GM23338 (cell line): ENCODE data around the gene ST6GALNAC3. TPM values are rescaled to one million over a fixed set of nuclear protein-coding genes. Genes with fewer than 3 reads are reported as not detected.

Experiments used
- ATAC-seq: fragments of 200-7000 bp; cut with Tn5 transposase; 3 replicates; pipeline ENCODE4 v1.9.1; 2020
- DNase-seq: peaks from one replicate; pipeline ENCODE4 v3.0.0-alpha.2; 2015; ENCODE audit warnings: low spot score
- H2AFZ ChIP-seq: fragments of 200-600 bp; sonication (generic); 2 replicates; pipeline ENCODE4 v1.8.0; 2016; ENCODE audit warnings: antibody characterized with exemption, mild to moderate bottlenecking, moderate library complexity
- H3F3A ChIP-seq: fragments of 200-600 bp; sonication (generic); replicated peaks from 2 replicates; pipeline ENCODE4 v1.8.0; 2017; ENCODE audit warnings: antibody characterized with exemption, mixed run types, low read depth
- H3K27ac ChIP-seq: fragments of 200-600 bp; sonication (generic); 2 replicates; pipeline ENCODE4 v1.6.1; 2016; ENCODE audit warnings: low read depth
- H3K27me3 ChIP-seq: fragments of 200-600 bp; sonication (generic); 2 replicates; pipeline ENCODE4 v1.8.0; 2016; ENCODE audit warnings: mild to moderate bottlenecking, mixed run types, moderate library complexity; ENCODE audit not compliant: insufficient read depth
- H3K36me3 ChIP-seq: fragments of 200-600 bp; sonication (generic); 2 replicates; pipeline ENCODE4 v1.8.0; 2016; ENCODE audit warnings: mild to moderate bottlenecking; ENCODE audit not compliant: insufficient read depth
- H3K4me1 ChIP-seq: fragments of 200-600 bp; sonication (generic); 2 replicates; pipeline ENCODE4 v1.8.0; 2016; ENCODE audit warnings: mild to moderate bottlenecking, moderate library complexity; ENCODE audit not compliant: insufficient read depth
- H3K4me2 ChIP-seq: fragments of 200-600 bp; sonication (generic); 2 replicates; pipeline ENCODE4 v1.7.1; 2017; ENCODE audit warnings: mixed run types
- H3K4me3 ChIP-seq: fragments of 200-600 bp; sonication (generic); 2 replicates; pipeline ENCODE4 v1.6.1; 2016; ENCODE audit warnings: mixed run types
- H3K79me2 ChIP-seq: fragments of 200-600 bp; sonication (generic); replicated peaks from 2 replicates; pipeline ENCODE4 v1.8.0; 2017; ENCODE audit warnings: mild to moderate bottlenecking; ENCODE audit not compliant: insufficient read depth
- H3K9me2 ChIP-seq: fragments of 200-600 bp; sonication (generic); 2 replicates; pipeline ENCODE4 v1.8.0; 2017; ENCODE audit not compliant: insufficient read depth
- H4K20me1 ChIP-seq: fragments of 200-600 bp; sonication (generic); replicated peaks from 2 replicates; pipeline ENCODE4 v1.8.0; 2017; ENCODE audit warnings: mild to moderate bottlenecking; ENCODE audit not compliant: insufficient read depth
- H3K27ac Mint-ChIP-seq: 2 replicates; pipeline ENCODE4 v1.8.0; 2020; ENCODE audit warnings: inconsistent platforms, mild to moderate bottlenecking, moderate library complexity, mixed read lengths
- H3K27me3 Mint-ChIP-seq: 3 replicates; pipeline ENCODE4 v1.8.0; 2022; ENCODE audit warnings: low read depth, mild to moderate bottlenecking, moderate library complexity, mixed read lengths, inconsistent platforms; ENCODE audit not compliant: insufficient read depth, poor library complexity
- H3K36me3 Mint-ChIP-seq: 3 replicates; pipeline ENCODE4 v1.8.0; 2021; ENCODE audit warnings: low read depth, mild to moderate bottlenecking, inconsistent platforms, moderate library complexity, mixed read lengths
- H3K4me1 Mint-ChIP-seq: 3 replicates; pipeline ENCODE4 v1.8.0; 2020; ENCODE audit warnings: mild to moderate bottlenecking, inconsistent platforms, mixed read lengths
- H3K4me3 Mint-ChIP-seq: 3 replicates; pipeline ENCODE4 v1.8.0; 2021; ENCODE audit warnings: moderate library complexity, mild to moderate bottlenecking, inconsistent platforms, mixed read lengths
- H3K9me3 Mint-ChIP-seq: 3 replicates; pipeline ENCODE4 v1.8.0; 2020; ENCODE audit warnings: moderate library complexity, mild to moderate bottlenecking, inconsistent platforms, mixed read lengths
- CREB1 ChIP-seq: fragments of 250-450 bp; sonication (Bioruptor Pico); IDR thresholded peaks from 2 replicates; pipeline ENCODE4 v1.5.0; 2020; ENCODE audit warnings: low read depth, mild to moderate bottlenecking, moderate library complexity
- EZH2 ChIP-seq: fragments of 200-600 bp; sonication (generic); IDR thresholded peaks from one replicate; pipeline ENCODE4 v1.8.0; 2017; ENCODE audit warnings: antibody characterized with exemption, mild to moderate bottlenecking, low read depth; ENCODE audit not compliant: unreplicated experiment
- JUNB ChIP-seq: IDR thresholded peaks from one replicate; pipeline ENCODE4 v1.6.1; 2016; ENCODE audit warnings: antibody characterized with exemption; ENCODE audit not compliant: unreplicated experiment
- STAT1 ChIP-seq: IDR thresholded peaks from one replicate; pipeline ENCODE4 v1.6.1; 2016; ENCODE audit warnings: antibody characterized with exemption; ENCODE audit not compliant: unreplicated experiment
- polyA plus RNA-seq: library from polyadenylated mRNA; unstranded; fragments of >200 nt; fragmentation: Nextera tagmentation; extraction: Ambion mirVana; gene quantifications from 2 replicates; pipeline ENCODE4 v1.2.1, GENCODE V29; 2016
- total RNA-seq: library from RNA; depleted of rRNA; stranded (reverse); fragments of >200 nt; shearing (Covaris generic); gene quantifications from 2 replicates; pipeline ENCODE4 v1.2.3, GENCODE V29; 2014
- TF ChIP-seq, protein P1 (sequence below): fragments of 250-450 bp; sonication (Bioruptor Pico); IDR thresholded peaks from 2 replicates; pipeline ENCODE4 v1.5.0; 2020; ENCODE audit warnings: mild to moderate bottlenecking, moderate library complexity
- TF ChIP-seq, protein P2 (sequence below), 2 experiments: fragments of 200-600 bp in 1 of 2; sonication (generic) in 1 of 2; conservative IDR thresholded peaks; 2 replicates each; pipeline versions ENCODE4 v1.5.1 to v1.6.1; 2016 to 2017; ENCODE audit warnings: antibody characterized with exemption in 2 of 2, low read depth in 2 of 2, mild to moderate bottlenecking in 2 of 2, moderate library complexity in 1 of 2

Gene ST6GALNAC3
- total and polyA plus RNA-seq, 2 experiments from 2014 or later: 4.7 to 11.6 TPM

DNA sequence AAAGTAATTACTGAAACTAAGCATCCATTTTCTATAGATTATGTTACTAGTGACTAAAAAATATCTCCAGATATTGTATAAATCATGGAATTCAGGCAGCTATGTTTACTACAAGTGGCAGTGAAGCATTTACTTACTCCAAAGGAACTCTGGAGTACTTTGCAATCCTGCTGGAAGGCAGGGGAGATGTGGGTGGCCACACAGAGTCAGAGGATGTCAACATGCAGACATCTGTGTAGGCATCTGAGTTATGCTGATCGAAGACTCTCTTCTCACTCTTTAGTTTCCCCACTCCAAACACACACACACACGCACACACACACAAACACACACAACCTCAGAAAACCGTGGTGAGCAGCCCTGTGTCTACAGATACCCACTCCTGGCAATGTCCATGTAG, 112.9 kb downstream of the ST6GALNAC3 start (continued):
- TF ChIP-seq, protein P1, sequence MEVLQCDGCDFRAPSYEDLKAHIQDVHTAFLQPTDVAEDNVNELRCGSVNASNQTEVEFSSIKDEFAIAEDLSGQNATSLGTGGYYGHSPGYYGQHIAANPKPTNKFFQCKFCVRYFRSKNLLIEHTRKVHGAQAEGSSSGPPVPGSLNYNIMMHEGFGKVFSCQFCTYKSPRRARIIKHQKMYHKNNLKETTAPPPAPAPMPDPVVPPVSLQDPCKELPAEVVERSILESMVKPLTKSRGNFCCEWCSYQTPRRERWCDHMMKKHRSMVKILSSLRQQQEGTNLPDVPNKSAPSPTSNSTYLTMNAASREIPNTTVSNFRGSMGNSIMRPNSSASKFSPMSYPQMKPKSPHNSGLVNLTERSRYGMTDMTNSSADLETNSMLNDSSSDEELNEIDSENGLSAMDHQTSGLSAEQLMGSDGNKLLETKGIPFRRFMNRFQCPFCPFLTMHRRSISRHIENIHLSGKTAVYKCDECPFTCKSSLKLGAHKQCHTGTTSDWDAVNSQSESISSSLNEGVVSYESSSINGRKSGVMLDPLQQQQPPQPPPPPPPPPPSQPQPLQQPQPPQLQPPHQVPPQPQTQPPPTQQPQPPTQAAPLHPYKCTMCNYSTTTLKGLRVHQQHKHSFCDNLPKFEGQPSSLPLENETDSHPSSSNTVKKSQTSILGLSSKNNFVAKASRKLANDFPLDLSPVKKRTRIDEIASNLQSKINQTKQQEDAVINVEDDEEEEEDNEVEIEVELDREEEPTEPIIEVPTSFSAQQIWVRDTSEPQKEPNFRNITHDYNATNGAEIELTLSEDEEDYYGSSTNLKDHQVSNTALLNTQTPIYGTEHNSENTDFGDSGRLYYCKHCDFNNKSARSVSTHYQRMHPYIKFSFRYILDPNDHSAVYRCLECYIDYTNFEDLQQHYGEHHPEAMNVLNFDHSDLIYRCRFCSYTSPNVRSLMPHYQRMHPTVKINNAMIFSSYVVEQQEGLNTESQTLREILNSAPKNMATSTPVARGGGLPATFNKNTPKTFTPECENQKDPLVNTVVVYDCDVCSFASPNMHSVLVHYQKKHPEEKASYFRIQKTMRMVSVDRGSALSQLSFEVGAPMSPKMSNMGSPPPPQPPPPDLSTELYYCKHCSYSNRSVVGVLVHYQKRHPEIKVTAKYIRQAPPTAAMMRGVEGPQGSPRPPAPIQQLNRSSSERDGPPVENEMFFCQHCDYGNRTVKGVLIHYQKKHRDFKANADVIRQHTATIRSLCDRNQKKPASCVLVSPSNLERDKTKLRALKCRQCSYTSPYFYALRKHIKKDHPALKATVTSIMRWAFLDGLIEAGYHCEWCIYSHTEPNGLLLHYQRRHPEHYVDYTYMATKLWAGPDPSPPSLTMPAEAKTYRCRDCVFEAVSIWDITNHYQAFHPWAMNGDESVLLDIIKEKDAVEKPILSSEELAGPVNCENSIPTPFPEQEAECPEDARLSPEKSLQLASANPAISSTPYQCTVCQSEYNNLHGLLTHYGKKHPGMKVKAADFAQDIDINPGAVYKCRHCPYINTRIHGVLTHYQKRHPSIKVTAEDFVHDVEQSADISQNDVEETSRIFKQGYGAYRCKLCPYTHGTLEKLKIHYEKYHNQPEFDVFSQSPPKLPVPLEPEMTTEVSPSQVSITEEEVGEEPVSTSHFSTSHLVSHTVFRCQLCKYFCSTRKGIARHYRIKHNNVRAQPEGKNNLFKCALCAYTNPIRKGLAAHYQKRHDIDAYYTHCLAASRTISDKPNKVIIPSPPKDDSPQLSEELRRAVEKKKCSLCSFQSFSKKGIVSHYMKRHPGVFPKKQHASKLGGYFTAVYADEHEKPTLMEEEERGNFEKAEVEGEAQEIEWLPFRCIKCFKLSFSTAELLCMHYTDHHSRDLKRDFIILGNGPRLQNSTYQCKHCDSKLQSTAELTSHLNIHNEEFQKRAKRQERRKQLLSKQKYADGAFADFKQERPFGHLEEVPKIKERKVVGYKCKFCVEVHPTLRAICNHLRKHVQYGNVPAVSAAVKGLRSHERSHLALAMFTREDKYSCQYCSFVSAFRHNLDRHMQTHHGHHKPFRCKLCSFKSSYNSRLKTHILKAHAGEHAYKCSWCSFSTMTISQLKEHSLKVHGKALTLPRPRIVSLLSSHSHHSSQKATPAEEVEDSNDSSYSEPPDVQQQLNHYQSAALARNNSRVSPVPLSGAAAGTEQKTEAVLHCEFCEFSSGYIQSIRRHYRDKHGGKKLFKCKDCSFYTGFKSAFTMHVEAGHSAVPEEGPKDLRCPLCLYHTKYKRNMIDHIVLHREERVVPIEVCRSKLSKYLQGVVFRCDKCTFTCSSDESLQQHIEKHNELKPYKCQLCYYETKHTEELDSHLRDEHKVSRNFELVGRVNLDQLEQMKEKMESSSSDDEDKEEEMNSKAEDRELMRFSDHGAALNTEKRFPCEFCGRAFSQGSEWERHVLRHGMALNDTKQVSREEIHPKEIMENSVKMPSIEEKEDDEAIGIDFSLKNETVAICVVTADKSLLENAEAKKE (CRISPR knock-in tag): no peak
- TF ChIP-seq STAT1: no peak
- TF ChIP-seq EZH2: no peak
- TF ChIP-seq CREB1 (CRISPR knock-in tag): no peak
- no peak for TF ChIP-seq JUNB

DNA sequence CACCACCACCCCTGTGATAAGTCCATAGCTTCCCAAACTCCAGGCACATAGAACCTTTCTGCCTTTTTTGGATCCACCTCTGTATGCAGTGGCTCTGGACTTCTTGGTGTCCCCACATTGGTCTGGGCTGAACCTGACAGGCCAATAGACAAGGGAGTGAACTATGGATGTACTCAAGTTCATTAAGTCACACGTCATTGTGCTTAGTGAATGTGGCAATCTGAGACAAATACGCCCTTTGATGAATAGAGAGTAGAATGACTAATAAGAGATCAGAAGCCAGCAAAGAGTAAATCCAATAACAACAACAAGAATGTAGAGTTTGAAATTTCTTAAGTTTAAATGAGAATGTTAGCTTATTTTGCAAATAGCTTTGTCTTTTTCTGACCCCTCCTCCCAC, 114.8 kb downstream of the ST6GALNAC3 start:
- Histone ChIP-seq H3K4me3 (no peak overlapping the region), H3K4me1 (peaks cover 6% of the 10 kb centered on the region), H3K27me3 (no peaks in the 10 kb centered on the region), H3F3A (no peaks in the 10 kb centered on the region), H3K79me2 (no peaks in the 10 kb centered on the region; the same call in 1 of the 2 replicates), H3K4me2 (no peak overlapping the region), H3K36me3 (no peaks in the 10 kb centered on the region), H3K9me2 (peaks cover 28% of the 10 kb centered on the region), H2AFZ (no peak overlapping the region), H3K27ac (no peak overlapping the region), H4K20me1 (no peaks in the 10 kb centered on the region)
- DNase-seq (no peak), ATAC-seq (no peak)
- no peaks in the 10 kb centered on the region for H3K9me3 Mint-ChIP-seq
- no peak overlapping the region for H3K4me3 Mint-ChIP-seq
- no peaks in the 10 kb centered on the region; the same call in 2 of the 3 replicates for H3K36me3 Mint-ChIP-seq
- no peak overlapping the region for H3K27ac Mint-ChIP-seq
- H3K4me1 Mint-ChIP-seq: peaks cover 9% of the 10 kb centered on the region; the same call in 1 of the 3 replicates
- H3K27me3 Mint-ChIP-seq: peaks cover 3% of the 10 kb centered on the region
- TF ChIP-seq, protein P2, sequence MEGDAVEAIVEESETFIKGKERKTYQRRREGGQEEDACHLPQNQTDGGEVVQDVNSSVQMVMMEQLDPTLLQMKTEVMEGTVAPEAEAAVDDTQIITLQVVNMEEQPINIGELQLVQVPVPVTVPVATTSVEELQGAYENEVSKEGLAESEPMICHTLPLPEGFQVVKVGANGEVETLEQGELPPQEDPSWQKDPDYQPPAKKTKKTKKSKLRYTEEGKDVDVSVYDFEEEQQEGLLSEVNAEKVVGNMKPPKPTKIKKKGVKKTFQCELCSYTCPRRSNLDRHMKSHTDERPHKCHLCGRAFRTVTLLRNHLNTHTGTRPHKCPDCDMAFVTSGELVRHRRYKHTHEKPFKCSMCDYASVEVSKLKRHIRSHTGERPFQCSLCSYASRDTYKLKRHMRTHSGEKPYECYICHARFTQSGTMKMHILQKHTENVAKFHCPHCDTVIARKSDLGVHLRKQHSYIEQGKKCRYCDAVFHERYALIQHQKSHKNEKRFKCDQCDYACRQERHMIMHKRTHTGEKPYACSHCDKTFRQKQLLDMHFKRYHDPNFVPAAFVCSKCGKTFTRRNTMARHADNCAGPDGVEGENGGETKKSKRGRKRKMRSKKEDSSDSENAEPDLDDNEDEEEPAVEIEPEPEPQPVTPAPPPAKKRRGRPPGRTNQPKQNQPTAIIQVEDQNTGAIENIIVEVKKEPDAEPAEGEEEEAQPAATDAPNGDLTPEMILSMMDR (conservative IDR thresholded peaks at IDR 0.05; ENCODE audit: low read depth in 2 of 2): no peak
- TF ChIP-seq EZH2 (no peak), JUNB (no peak)
- TF ChIP-seq, protein P1 (CRISPR knock-in tag): no peak
